Tibial artery (tissue), 4 donors: ENCODE results near the gene ACKR3.

ENCODE experiments used
- DNase-seq, 2 donors: peaks; one replicate each; pipeline ENCODE4 v3.0.0-alpha.2; 2019
- H3K27ac ChIP-seq, 2 donors: fragments of 200-600 bp; sonication (generic) in 1 of 2; 1 replicate in 1 of 2; 2 replicates in 1 of 2; pipeline ENCODE4 v1.5.1; 2018 to 2019; ENCODE audit warnings: mild to moderate bottlenecking in 1 of 2
- H3K27me3 ChIP-seq, 2 donors: fragments of 200-600 bp; sonication (generic) in 1 of 2; one replicate each; pipeline versions ENCODE4 v1.5.1 to v1.6.0; 2016 to 2019
- H3K36me3 ChIP-seq, 3 donors: fragments of 200-600 bp; sonication (generic) in 2 of 3; one replicate each; pipeline ENCODE4 v1.5.1; 2016 to 2019; ENCODE audit warnings: mild to moderate bottlenecking in 2 of 3
- H3K4me1 ChIP-seq, 4 donors: fragments of 200-600 bp; sonication (generic) in 2 of 4; 1 replicate in 3 of 4; 2 replicates in 1 of 4; pipeline ENCODE4 v1.5.1; 2016 to 2019
- H3K4me3 ChIP-seq, 2 donors: fragments of 200-600 bp; sonication (generic) in 1 of 2; 1 replicate in 1 of 2; 2 replicates in 1 of 2; pipeline ENCODE4 v1.5.1; 2018 to 2019; ENCODE audit warnings: mild to moderate bottlenecking in 2 of 2
- H3K9me3 ChIP-seq, 3 donors: fragments of 200-600 bp; sonication (generic) in 1 of 3; one replicate each; pipeline ENCODE4 v1.5.1; 2016 to 2019
- CTCF ChIP-seq, 2 experiments: fragments of 200-600 bp in 1 of 2; fragments of 450-650 bp in 1 of 2; IDR thresholded peaks; one replicate each; pipeline ENCODE4 v1.5.1; 2017 to 2019; ENCODE audit warnings: antibody characterized with exemption in 2 of 2, mild to moderate bottlenecking in 1 of 2, moderate library complexity in 1 of 2
- intact Hi-C: fragments of 100-400 bp; cut with DNase I; formaldehyde crosslinking; loops from one replicate; pipeline ENCODE4 v1.15.0; 2023; ENCODE audit warnings: low total_unique reads

ACKR3 gene

GRCh38 chr2:236535024-236535423, 34.6 kb upstream of the ACKR3 start:
- Histone ChIP-seq H3K4me1 (peaks cover 0 to 18% (median 0%) of the 10 kb centered on the region in 4 donors), H3K36me3 (no peaks in the 10 kb centered on the region), H3K4me3 (no peak overlapping the region), H3K27ac (no peak overlapping the region), H3K9me3 (no peaks in the 10 kb centered on the region), H3K27me3 (no peaks in the 10 kb centered on the region)
- TF ChIP-seq CTCF (IDR thresholded peaks at IDR 0.05), result no peak
- intact Hi-C loops, result no loop called here
- DNase-seq, result no peak

- no peak overlapping the region for H3K27ac ChIP-seq
- H3K27me3 ChIP-seq, result no peaks in the 10 kb centered on the region
- no peak for DNase-seq
- peaks cover 0 to 18% (median 0%) of the 10 kb centered on the region in 4 donors for H3K4me1 ChIP-seq
- no peaks in the 10 kb centered on the region for H3K36me3 ChIP-seq
- TF ChIP-seq CTCF (IDR thresholded peaks at IDR 0.05), result no peak
- H3K9me3 ChIP-seq, result no peaks in the 10 kb centered on the region
- intact Hi-C loops, result no loop called here
- H3K4me3 ChIP-seq, result no peak overlapping the region
Observed at GRCh38 chr2:236536727-236537398, 32.8 kb upstream of the ACKR3 start.

GRCh38 chr2:236538242-236538641, 31.4 kb upstream of the ACKR3 start:
- H3K4me3 ChIP-seq, result no peak overlapping the region
- peaks cover 0 to 18% (median 0%) of the 10 kb centered on the region in 4 donors for H3K4me1 ChIP-seq
- DNase-seq, result no peak

GRCh38 chr2:236541008-236541562, 28.5 kb upstream of the ACKR3 start:
- intact Hi-C loops, result no loop called here
- DNase-seq, result no peak
- peaks cover 0 to 18% (median 0%) of the 10 kb centered on the region in 4 donors for H3K4me1 ChIP-seq
- H3K27ac ChIP-seq, result no peak overlapping the region
- no peaks in the 10 kb centered on the region for H3K9me3 ChIP-seq
- no peak overlapping the region for H3K4me3 ChIP-seq
- H3K27me3 ChIP-seq, result no peaks in the 10 kb centered on the region
- no peaks in the 10 kb centered on the region for H3K36me3 ChIP-seq
- no peak for TF ChIP-seq CTCF (IDR thresholded peaks at IDR 0.05)

More at GRCh38 chr2:236538242-236538641, 31.4 kb upstream of the ACKR3 start:
- intact Hi-C loops, result no loop called here
- Histone ChIP-seq H3K27ac (no peak overlapping the region), H3K36me3 (no peaks in the 10 kb centered on the region), H3K27me3 (no peaks in the 10 kb centered on the region), H3K9me3 (no peaks in the 10 kb centered on the region)
- TF ChIP-seq CTCF (IDR thresholded peaks at IDR 0.05), result no peak

GRCh38 chr2:236544362-236544761, 25.3 kb upstream of the ACKR3 start:
- Histone ChIP-seq H3K27me3 (no peaks in the 10 kb centered on the region), H3K27ac (no peak overlapping the region), H3K36me3 (no peaks in the 10 kb centered on the region), H3K4me3 (no peak overlapping the region), H3K4me1 (peaks cover 0 to 14% (median 7%) of the 10 kb centered on the region in 4 donors), H3K9me3 (peaks cover 0 to 7% (median 0%) of the 10 kb centered on the region in 3 donors)
- no peak for DNase-seq
- no peak for TF ChIP-seq CTCF (IDR thresholded peaks at IDR 0.05)
- intact Hi-C loops, result no loop called here
